NCI-H2196 (cell line): ENCODE data around the gene ADD1.

Experiments used
- DNase-seq: peaks from one replicate; lab custom pipeline; 2025; ENCODE audit not compliant: unreplicated experiment; lab: John Stamatoyannopoulos, UW

The ADD1 gene

DNA sequence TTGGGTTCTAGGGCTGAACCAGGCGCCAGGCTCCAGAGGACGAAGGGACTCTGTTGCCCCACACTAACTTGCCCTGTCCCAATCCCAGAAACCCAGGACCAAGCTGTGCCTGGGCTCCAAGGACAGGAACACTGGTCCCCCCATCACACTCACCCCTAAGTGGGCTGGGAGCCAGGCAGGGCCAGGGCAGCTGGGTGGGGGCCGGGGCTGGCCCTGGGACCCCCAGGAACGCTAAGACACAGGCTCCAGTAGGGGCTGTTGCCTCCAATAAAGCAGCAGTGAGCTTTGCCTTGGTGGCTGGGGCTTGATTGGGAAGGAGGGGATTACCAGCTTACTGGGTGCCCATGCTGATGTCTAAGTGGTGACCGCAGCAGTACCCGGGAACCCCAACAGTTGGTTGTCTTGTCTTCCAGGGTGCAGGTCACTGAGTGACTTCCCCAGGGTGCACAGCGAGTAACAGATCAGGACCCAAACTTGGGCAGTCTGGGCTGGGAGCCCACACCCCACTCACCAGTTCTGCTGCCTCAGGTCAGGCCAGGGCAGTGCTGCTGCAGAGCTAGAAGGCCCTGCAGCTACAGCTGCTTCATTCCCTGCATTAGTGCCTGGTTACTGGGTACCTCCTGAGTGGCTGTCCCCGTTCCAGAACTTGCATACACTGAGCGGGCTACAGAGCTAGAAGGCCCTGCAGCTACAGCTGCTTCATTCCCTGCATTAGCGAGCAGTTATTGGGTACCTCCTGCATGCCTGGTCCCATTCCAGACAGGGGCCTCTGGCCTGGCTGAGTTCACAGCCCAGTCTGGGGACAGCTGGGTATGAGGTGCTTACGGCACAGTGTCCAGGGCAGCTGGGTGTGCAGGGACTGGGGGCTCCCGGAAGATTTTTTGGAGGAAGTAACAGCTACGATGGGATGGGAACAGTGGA, 9.4 kb upstream of the ADD1 start:
- DNase-seq: no peak

DNA sequence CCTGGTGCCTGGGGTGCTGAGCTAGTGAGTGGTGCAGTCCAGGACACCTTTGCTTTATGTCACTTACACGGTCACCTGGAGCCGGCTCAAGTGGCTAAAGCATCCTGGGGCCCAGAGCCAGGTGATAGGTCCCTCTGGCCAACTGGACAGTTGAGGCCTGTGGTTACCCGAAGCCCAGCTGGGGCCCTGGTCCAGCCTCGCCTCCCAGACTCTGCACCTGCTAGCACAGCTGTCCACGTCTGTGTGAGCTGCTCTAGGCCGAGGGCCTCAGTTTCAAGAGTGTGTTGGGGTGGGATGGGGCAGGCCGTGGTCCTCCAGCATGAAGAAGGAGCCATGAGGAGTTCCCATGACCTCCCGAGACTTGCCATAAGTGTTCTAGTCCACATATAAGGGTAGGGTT, 7.7 kb upstream of the ADD1 start:
- DNase-seq: no peak

DNA sequence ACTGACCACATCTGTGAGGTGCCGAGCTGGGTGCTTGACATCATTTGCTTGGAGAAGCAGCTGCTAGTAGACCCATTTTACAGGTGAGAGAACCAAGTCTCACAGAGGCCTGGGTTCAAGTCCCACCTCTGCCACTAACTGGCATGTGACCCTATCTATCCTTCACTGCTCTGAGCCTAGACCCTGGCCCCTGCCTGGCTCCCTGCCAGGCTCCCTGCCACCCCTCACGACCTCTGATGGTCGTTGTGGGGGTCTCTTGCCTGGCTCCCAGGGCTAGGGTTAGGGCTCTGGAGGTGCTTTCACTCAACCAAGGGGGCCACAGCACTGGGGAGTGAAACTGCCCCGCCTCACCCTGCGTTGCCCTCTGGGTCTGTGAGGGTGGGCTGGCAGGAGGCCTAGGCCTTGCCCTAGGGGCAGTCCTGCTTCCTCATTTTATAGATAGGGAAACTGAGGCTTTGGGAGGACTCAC, 7.2 kb upstream of the ADD1 start:
- no peak for DNase-seq

DNA sequence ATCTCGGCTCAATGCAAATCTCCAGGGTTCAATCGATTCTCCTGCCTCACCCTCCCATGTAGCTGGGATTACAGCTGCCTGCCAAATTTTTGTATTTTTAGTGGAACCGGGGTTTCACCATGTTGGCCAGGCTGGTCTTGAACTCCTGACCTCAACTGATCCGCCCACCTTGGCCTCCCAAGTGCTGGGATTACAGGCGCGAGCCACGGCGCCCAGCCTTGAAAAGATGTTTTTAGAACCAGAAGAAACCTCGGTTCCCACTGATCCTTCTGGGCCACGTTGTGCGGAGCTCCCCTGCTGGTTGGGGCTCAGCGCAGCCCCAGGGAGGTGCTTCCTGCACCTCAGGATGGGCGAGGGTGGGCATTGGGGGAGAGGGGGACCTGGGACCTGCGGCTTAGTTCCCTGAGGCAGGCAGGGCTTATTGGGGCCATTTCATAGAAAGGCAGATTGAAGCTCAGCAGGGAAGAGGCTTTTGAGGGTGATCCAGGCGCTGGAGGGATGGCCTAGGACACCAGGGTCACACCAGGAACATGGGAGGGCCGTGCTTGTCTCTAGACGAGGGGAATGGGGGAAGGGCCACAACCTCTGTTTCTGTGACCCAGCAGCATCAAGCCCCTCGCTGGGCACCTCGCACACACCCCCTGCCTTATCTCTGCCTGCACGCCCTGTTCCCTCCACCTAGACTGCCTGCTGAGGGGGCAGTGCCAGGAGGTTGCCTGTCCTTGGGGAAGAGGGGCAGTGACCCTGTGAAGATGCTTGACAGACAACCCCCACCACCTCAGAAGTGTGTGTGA, 6.3 kb upstream of the ADD1 start:
- DNase-seq: no peak

DNA sequence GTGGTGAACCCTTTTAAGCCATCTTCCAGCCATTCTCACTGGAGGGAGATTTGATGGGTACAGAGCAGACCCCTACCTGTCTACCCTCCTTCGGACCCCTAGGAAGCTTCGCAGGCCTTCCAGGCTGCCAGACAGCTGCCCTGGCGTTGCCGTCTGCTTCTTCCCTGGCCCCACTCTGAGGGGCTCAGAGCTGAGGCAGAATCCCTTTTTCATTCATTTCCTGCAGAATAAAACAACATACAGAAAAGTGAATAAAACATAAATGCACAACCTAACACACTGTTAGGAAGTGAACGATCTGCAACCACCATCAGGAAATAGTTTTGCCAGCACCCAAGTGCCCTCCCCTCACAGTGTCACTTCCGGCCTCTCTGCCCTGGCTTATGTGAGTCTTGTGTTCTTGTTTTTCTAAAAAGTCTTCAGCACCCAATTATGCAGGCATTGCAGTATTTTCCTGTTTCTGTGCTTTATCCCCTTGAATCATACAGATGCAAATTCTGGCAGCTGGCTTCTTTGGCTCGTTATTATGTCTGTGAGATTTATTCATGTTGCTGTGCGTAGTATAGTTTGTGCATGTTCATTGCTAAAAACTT, 5.6 kb upstream of the ADD1 start:
- DNase-seq: no peak

DNA sequence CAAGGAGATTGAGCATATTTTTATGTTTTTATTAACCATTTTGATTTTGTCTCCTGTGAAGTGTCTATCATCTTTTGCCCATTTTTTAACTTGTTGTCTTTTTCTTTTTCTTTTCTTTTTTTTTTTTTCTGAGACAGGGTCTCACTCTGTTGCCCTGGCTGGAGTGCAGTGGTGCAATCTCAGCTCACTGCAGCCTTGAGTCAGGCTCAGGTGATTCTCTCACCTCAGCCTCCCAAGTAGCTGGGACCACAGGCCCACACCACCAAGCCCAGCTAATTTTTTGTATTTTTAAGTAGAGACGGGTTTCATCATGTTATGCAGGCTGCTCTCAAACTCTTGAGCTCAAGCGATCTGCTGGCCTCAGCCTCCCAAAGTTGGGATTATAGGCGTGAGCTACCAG, 4.6 kb upstream of the ADD1 start:
- no peak for DNase-seq

DNA sequence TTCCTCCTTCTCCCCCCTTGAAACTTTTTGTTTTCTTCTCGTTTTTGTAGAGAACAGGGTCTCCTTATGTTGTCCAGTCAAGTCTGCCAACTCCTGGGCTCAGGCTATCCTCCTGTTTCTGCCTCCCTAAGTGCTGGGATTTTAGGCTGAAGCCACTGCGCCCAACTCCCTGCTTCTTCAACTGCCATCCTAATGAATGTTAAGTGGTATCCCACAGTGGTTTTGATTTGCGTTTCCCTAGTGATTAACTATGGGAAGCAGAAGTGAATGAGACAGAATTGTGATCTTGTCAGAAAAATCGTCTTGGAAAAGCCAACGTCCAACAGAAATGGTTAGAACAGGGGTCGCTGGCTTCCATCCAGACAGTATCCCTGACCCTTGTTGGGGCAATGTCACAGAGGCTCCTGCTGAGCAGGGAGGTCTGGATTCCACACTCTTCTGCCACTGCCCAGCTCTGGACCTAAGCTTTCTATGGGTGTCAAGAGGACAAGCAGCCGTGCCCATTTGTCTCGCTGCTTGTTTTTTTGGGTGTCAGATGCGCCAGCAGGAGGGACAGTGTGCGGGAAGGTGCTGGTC, 869 bp upstream of the ADD1 start:
- DNase-seq: no peak

DNA sequence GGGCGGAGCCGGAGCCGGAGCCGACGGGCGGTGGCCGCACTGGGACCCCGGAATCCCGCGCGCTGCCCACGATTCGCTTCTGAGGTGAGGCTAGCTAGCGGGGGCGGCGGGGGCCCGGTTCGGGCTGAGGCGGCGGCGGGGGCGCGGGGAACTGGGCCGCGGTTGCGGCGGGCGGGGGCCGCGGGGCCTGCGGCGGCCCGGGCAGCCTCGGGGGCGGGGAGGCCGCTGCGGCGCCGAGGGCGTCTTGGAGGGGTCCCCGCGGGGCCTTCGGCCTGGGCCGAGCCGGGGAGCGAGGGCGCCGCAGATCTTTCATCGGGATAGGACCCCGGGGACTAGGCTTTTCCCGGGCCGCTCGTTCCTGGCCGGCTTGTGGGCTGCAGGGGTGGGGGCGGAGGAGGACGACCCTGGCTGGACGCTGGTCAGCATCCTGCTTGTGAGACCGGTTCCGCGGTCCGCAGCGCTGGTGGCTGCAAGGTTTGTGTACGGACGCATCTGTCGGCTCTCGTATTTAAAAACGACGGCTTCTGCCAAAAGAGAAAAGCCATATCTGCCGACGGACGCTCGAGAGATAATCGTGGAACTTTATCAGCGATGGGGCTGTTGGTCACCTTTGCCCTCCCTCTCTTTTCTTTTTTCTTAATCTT, 419 bp downstream of the ADD1 start:
- no peak for DNase-seq

DNA sequence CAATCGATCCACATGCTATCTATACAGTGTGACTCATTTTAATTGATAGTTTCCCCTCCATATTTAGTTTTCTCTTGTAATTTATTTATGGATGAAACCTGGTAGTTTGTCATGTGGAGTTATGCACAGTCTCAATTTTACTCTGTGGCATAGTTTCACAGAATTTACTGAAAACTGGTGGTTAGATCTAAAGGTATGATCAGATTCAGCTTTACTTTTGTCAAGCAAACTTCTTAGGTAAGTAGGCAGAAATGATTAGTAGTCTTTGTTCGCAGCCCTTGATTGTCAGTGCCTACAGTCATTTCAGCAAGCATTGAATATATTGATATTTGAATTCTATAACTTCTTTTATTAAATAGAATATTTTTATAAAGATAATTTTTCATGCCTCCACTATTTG, 2.5 kb downstream of the ADD1 start:
- DNase-seq: no peak

DNA sequence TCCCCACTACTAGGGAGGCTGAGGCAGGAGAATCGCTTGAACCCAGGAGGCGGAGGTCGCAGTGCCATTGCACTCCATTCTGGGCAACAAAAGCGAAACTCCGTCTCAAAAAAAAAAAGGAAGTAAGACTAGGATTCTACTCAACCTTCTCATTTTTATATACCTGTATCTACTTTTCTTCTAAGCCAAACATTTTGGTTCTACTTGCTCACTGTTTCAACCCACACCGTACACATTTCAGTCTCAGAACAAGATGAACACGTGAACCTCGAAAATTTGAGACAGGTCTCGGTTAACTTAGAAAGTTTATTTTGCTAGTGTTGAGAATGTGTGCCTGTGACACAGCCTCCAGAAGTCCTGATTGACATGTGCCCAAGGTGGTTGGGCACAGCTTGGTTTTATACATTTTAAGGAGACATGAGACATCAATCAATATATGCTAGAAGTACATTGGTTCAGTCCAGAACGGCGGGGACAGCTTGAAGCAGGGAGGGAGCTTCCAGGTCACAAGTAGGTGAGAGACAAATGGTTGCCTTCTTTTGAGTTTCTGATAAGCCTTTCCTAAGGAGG, 3.7 kb downstream of the ADD1 start:
- no peak for DNase-seq

DNA sequence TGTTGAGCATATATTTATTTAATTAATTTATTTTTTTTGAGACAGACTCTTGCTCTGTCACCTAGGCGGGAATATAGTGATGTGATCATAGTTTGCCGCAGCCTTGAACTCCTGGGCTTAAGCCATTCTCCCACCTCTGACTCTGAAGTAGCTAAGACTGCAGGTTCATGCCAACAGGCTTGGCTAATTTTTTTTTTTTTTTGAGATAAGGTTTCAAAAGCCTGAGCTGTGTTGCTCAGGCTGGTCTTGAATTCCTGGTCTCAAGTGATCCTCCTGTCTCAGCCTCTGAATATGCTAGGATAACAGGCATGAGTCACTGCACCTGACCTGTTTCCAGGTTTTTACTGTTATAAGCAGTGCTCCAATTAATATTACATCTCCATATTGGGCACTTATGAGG, 4.8 kb downstream of the ADD1 start:
- peak; percentile 26 for DNase-seq

DNA sequence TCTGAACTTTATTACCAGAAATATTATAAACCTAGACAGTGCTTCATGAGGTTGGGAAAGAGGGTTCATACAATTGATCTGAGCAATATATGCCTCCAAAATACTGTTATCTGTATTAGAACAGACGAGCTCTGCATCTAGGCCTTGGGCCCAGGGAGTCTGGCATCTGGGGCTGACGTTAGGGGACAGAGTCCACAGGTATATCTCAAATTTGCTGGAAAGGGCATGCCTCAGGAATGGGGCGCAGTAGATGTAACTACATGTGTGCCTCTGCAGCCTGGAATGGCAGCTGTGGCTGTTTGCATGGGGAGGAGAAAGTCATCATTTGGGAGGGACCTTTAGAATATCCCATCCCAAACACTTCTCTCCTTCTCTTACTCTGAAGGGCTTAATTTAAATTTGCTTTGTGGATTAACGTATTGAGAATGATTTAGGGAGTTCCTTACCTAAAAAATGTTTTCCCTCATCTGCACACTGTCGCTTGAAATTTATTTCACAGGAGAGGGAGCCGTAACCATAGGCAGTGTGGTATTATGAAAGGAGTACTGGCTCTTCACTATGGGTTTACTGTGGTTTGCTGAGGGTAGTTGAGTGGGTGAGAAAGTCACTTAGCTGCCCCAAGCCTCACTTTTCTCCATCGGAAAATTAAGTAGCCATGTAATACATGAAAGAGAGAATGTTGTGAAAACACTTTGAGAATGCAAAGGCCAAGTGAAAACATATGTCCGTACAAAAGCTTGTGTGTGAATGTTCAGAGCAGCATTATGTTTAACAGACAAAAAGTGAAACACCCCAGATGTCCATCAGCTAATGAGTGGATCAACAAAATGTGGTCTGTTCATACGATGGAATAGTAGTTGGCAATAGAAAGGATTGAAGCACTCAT, 5.9 kb downstream of the ADD1 start:
- DNase-seq: no peak

DNA sequence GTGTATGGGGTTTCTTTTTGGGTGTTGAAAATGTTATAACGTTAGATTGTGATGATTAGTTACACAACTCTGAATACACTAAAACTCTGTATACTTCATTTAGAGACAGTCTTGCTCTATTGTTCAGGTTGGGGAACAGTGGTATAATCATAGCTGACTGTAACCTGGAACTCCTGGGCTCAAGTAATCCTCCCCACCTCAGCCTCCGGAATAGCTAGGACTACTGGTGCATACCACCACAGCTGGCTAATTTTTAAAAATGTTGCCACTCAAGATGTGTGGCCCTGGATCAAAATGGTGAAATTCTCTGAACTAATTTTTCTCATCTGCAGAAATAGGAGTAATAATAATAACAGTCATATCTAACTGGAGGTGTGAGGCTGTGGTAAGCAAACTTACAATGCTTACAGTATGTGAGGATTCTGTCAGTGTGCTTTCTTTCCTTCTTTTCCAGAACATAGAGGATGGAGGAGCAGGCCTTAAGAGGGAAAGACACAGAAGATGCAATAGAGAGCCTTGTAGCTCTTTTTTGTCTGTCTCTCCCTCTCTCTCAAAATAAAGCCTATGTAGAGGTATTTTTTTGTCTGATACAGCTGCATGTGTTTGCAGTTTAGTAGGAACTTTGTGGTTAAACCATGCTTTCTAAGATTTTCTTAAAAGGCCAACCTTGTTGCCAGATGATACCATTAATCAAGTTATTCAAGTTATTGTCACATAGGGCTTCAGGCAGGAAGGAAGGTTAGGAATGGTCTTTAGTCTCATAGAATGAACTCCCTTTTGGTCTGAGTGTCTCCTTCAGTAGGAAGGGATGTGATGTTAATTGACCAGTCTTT, 7.5 kb downstream of the ADD1 start:
- no peak for DNase-seq

DNA sequence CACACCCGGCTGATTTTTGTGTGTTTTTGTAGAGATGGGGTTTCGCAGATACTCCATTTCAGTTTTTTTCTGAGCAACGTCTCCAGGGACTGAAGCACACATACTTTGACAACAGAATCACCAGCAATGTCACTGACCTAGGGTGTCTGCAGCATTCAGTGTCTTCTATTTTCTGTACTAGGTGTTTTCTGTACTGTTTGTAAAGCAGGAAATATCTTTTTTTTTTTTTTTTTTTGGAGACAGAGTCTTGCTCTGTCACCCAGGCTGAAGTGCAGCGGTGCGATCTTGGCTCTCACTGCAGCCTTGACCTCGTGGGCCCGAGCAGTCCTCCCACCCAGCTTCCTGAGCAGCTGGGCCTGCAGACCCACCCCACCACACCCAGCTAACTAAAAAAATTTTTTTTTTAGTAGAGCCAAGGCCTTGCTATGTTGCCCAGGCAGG, 8.9 kb downstream of the ADD1 start:
- no peak for DNase-seq

DNA sequence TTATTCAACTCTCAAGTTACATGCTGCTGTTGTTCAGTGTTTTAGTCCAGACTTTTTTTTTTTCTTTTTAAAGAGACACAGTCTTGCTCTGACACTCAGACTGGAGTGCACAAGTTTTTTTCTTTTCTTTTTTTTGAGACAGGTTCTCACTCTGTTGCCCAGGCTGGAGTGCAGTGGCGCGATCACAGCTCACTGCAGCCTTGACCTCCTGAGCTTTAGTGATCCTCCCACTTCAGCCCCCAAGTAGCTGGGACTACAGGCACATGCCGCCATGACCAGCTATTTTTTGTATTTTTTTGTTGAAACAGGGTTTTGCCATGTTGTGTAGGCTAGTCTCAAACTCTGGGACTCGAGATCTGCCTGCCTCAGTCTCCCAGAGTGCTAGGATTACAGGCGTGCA, 11.9 kb downstream of the ADD1 start:
- DNase-seq: no peak

DNA sequence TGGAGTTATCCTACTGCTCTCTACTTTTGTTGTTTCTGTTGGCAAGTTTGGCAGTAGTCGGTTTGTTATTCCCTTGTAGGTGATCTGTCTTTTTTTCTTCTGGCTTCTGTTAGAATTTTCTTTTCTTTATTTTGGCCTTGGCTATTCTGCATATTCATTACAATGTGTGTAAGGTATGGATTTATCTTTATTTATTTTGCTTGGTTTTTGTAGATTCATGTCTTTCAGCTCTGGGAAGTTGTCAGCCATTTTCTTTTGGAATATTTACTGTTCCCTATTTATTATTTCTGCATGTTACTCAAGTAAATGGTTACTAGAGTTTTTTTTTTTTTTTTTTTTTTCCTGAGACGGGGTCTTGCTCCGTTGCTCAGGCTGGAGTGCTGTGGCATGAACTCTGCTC, 12.6 kb downstream of the ADD1 start:
- no peak for DNase-seq

DNA sequence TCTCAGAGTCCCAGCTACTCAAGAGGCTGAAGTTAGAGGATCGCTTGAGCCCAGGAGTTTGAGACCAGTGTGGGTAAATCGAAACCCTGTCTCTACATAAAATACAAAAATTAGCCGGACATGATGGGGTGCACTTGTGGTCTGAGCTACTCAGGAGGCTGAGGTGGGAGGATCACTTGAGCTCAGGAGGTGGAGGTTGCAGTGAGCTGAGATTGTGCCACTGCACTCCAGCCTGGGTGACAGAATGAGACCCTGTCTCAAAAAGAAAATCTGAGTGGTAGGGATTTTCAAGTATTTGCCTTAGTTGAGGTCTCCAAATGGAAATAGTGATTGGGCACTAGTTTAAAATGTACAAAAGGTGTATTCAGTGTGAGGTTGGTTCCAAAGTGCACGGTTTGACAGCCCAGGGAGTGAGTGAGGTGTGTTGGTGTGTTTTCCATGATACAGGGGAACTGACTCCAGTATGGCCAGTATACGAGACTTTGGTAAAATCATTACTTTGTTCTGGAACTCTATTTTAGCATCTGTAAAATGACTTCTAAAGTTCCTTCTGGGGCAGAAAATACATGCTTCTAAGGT, 13.8 kb downstream of the ADD1 start:
- DNase-seq: no peak

DNA sequence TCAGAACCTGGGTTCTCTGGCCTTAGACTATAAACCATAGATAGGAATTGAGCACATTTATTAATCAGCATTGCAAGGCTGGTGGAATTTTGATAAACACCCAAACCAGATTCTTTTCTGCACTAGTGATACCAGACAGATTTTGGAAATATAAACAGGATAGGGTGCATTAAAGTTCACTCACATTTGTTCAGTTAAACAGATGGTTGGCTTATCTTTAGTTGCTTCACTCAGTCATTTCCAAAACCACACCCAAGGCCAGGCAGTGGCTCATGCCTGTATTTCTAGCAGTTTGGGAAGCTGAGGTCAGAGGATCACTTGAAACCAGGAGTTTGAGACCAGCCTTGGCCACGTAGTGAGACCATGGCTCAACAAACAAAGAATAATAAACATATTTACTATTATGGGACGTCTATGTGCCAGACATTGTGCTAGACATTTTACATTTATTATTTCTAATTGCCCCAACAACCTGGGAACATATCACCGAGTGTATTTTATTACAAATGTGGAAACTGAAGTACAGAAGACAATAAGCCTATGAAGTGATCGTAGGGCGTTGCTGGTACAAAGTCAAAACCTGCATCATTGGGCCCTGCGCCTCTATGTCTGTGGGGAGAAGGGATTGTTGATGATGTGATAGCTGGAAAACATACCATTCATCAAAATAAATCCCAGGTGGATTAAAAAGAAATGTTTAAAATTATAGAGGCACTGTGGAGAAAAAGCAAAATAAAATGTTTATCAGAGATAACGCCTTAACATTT, 15.0 kb downstream of the ADD1 start:
- no peak for DNase-seq
